GM12878 (cell line): ENCODE results near the gene EHF.
A peak's percentile ranks its signal among the peaks of the same experiment; 100 is the strongest.

Experiments used
- CBX5 ChIP-seq: sonication (generic); IDR thresholded peaks from 2 replicates; pipeline ENCODE4 v1.6.1; 2016; ENCODE audit warnings: low read depth, moderate library complexity, mild to moderate bottlenecking, inconsistent platforms
- FOXM1 ChIP-seq: IDR thresholded peaks from 2 replicates; pipeline ENCODE4 v1.6.1; 2012; ENCODE audit warnings: low read depth, mild to moderate bottlenecking, inconsistent platforms, low read length, moderate library complexity
- NFYB ChIP-seq: IDR thresholded peaks from 2 replicates; pipeline ENCODE4 v1.6.1; 2011; ENCODE audit warnings: low read depth, mild to moderate bottlenecking, low read length, improper control_type of control experiment, moderate library complexity; ENCODE audit not compliant: insufficient read depth
- TF ChIP-seq, protein P1 (sequence below), 3 experiments: IDR thresholded peaks in 2 of 3; conservative IDR thresholded peaks in 1 of 3; 2 replicates each; pipeline ENCODE4 v1.5.1; 2011; ENCODE audit warnings: low read depth in 3 of 3, low read length in 3 of 3, mild to moderate bottlenecking in 3 of 3, control low read depth in 2 of 3, moderate library complexity in 2 of 3, inconsistent platforms in 1 of 3, mixed read lengths in 1 of 3; ENCODE audit not compliant: control insufficient read depth in 2 of 3, insufficient read depth in 1 of 3; ENCODE audit errors: extremely low read depth in 1 of 3

DNA sequence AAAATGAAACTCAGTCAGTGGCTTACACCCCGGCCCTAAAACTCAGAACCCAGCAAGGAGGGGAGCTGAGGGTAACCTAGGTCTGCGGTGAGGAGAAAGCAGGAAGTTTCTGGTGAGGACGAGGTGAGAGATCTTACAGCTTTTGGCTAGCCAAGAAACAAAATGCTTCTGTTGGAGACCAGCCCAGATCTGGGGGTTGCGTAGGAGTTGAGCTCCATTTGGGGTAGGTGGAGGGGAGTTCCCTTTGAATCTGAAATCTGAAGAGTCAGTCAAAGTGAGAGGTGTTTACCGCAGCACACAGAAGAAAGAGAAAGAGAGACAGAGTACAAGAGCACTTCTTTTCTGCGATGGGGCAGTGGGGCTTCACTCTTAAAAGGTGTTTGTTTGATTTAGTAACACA lies 29.6 kb downstream of the EHF start:
- TF ChIP-seq FOXM1 (peak; percentile 91), NFYB (no peak), CBX5 (peak; percentile 50; the same call in 1 of the 2 replicates)
- TF ChIP-seq, protein P1, sequence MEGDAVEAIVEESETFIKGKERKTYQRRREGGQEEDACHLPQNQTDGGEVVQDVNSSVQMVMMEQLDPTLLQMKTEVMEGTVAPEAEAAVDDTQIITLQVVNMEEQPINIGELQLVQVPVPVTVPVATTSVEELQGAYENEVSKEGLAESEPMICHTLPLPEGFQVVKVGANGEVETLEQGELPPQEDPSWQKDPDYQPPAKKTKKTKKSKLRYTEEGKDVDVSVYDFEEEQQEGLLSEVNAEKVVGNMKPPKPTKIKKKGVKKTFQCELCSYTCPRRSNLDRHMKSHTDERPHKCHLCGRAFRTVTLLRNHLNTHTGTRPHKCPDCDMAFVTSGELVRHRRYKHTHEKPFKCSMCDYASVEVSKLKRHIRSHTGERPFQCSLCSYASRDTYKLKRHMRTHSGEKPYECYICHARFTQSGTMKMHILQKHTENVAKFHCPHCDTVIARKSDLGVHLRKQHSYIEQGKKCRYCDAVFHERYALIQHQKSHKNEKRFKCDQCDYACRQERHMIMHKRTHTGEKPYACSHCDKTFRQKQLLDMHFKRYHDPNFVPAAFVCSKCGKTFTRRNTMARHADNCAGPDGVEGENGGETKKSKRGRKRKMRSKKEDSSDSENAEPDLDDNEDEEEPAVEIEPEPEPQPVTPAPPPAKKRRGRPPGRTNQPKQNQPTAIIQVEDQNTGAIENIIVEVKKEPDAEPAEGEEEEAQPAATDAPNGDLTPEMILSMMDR (IDR thresholded peaks at IDR 0.05 in 2 of 3, conservative IDR thresholded peaks at IDR 0.05 in 1 of 3; ENCODE audit: control insufficient read depth in 2 of 3, extremely low read depth in 1 of 3, insufficient read depth in 1 of 3, low read depth in 3 of 3, low read length in 3 of 3): no peak
